EH (cell line): ENCODE results near the gene PPP1R14C.

Experiments
- DNase-seq: peaks from one replicate; pipeline ENCODE4 v3.0.0-alpha.2; 2015; ENCODE audit warnings: low read depth

The PPP1R14C gene

DNA sequence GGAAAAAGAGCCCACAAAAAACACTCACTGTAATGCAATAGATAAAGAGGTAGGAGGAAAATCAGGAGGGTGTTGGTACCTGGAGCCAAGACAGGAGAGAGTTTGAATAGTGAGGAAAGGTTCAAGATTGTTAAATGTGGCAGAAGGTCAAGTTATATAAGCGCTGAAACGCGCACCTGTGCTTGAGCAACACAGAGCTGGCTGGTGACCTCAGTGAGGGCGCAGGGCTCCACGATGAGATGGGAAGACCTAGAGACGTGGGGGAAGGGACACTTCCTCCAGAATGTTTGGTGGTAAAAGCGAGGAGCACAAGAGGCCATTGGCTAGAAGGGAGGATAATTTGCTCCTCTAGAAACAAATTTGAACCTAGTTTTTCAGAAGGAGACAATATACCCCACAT is 4.2 kb upstream of the PPP1R14C start:
- no peak for DNase-seq

DNA sequence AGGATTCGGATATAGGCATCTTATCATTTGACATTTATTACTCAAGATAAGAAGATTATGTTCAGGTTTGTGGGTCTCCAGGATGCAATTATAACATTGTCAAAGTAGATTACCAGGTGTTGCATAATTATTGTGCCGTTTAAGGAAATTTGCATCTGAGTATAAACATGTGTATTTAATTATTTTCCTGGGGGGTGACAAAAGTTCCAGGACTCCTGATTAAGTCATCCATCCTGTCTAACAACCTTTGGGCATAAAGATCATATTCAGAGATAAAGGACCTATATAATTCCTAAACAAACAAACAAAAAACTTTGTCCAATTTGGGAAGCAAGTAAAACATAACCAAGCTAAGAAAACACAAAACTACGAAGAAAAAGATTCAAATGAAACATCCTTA is 3.3 kb upstream of the PPP1R14C start:
- DNase-seq = no peak

DNA sequence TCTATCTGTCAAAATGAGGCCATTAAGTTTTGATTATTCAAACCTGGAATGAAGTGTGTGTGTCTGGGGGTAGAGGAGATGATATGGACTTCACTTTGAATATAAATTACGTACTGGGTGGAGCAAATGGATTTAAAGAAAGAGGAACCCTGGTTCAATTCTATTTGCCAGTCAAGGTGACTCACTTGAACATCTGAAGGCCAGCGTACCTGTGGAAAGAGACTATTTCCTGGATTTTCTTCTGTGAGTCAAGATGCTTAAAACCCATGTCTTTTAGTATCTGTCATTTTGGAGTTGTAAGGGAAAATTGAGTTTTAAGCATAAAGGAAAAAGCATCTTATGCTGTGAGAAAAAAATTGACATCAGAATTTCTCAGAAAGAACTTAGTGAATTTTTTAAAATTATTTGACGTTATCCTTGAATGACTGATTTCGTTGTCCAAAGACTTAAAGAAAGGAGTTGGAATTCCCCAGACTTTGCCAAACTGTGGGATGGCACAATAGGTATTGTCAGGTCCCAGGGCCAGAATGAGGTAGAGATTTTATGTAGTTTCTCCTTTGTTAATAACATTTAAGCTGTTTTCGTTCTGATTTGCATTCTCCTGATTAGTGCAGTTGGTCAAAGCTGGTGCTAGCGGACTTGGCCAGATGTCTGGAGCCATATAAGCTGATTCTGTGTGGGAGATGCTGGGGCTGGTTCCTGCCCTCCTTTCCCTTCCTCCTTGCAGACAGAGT is 2.4 kb upstream of the PPP1R14C start:
- no peak for DNase-seq

DNA sequence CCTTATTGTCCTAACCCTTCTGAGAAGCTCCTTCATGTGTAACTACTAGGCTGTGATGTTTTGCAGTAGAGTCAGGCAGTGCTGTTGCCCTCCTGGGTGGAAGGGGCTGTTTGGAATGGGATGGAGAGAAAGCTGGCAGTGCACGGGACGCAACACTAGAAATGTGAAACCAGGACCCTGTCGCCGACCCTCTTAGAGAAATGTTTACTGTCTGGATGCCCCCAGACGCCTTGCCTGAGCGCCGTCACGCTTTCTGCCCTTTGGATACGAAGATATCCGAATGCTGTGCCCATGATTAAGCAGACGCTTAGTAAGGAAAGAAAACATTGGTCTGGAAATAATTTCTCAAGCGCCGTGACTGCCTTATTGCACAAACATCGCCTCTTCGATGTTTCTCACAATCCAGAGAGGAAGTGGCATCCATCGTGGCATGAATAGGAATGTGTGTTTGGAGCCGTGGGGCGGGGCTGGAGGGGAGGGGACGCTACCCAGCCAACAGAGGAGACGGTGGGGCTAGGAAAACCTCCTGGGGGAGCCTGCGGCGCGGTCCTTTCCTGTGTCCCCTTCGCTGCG is 661 bp upstream of the PPP1R14C start:
- DNase-seq = peak; percentile 65

DNA sequence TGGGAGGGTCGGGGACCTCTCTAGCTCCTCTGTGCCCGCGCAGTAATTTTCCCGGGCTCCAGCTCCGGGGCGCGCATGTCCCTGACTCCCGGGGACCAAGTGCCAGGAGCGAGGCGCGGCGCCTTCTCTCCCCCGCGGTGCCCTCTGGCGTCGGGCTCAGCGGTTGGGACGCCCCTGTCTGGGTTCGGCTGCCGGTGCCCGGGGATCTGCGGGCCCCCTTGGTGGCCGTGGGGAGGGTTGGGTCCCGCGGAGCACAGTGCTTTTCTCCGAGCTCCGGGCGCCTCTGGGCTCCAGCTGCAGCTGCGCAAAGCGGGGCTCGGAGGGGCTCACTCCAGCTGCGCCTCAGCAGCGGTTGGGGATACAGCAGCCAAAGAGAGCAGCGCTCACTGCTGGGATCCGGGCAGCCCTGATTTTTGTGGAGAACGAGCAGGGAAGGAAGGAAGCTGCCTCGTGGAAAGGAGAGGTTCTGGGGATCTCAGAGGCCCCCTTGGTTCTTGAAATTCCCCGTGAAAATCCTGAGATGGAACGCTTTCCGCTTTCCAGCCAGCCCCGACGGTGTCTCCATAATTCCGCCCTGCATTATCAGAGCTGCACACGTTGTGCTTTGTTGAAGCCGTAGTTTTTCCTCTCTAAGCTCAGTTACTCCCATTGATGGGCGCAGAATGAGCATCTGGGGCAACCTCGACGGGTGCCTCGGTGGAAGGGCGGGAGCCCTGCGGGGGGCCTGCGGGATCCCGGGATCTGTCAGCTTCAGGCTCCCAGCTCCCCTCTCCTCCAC is 861 bp downstream of the PPP1R14C start:
- DNase-seq = no peak

DNA sequence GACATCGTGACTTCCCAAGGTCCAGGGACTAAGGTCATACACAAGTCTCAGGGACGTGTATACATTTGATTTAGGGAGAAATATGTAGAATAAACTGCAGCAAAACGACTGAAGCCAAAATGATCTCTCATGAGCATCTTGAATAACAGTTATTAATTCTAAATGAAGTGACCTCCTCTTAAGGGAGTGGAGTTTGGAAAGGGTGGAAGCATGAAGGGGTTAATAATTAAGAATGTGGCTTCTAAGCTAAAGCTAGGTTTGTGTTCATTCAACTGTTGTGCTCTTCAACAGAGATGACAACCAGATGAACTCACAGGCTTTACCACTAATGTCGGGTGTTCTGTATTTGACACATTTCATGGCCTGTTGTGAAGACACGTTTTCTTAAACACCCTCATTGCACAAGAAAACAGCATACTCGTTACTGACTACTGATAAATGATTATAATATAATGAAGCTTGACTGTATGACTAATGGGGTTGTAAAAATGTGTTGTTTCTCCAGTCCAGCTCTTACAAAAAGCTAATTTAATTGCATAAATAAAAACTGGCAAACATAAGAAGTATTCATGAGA is 1.5 kb downstream of the PPP1R14C start:
- DNase-seq = peak; percentile 19

DNA sequence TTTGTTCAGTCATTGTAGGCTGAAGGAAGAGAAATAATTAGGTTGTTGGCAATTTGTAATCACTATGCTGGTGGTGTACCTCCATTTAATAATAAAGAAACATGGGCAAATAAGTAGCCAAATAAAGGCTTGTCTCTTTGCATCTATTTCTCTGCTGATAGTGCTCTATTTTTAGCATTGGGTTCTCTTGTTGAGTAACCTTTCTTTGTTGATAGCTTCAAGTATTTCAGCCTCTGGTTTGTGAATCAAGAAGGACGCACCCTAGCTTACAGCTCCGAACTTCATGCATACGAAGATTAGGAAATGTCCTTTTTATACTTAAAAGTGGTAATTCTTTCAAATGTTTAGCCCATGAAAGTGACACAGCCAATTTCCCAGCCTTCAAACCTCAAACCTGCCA is 2.6 kb downstream of the PPP1R14C start:
- DNase-seq = no peak

DNA sequence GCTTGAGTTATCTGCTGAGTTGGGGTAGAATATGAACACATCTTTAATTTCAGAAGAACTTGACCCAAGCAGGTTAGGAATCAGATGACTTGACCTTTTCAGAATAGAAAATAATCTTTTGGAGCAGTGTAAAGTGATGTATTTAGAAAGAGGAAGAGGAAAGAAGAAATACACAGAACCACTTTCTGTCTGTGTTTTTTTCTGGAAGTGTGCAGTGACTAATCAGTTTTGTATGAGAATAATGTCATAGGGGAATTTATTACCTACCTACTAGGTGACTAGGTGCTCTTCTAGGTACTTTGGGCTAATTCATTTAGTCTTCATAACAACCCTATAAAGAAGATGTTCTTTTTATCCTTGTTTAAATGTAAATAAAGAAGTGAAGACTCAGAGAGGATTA is 3.0 kb downstream of the PPP1R14C start:
- no peak for DNase-seq

DNA sequence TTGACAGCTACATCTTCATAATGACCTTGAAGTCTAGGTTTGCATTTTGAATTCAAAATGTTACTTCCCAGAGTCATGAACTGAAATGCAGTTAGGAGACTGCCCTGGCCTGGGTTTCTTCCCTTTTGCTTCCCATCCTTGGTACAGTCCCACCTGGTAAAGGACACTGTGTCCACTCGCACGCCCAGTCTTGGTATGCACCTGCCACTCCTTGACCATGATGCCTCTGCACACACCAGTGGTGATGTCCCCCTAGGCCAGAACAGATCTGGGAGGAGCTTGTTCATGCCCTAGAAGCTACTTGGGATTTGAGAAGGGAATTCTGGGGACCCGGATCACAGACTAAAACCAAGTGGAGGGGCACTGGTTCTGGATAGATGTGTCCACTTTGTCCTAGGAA is 3.6 kb downstream of the PPP1R14C start:
- no peak for DNase-seq

DNA sequence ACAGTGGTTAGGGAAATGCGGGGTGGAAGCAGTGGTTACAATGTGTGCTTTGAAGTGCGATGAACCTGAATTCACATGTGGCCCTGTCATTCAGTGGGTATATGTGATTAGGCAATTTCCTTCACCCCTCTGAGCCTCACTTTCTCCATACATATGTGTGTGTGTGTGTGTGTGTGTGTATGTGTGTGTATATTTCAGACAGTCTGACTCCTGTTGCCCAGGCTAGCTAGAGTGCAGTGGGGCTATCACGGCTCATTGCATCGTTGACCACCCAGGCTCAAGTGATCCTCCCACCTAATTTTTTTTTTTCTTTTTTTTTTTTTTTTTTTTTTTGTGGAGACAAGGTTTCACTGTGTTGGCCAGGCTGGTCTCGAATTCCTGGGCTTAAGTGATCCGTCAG is 6.3 kb downstream of the PPP1R14C start:
- no peak for DNase-seq

DNA sequence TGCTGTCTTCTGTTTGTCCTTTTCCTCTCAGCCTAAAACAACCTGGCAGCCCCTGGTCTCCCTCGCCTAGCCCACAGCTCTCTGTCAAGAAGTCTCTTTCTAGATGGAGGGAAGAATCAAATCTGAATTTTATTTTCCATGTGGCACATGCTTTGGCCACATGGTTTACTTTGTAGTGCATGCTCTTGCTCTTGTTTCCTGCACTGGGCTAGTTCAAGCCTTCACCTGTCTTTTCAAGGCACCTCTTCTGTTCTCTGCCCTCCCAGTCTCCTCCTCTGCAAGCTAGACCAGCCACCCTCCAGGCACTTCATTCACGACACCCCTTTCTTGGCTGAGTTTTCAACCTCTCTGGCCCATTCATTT is 7.6 kb downstream of the PPP1R14C start:
- no peak for DNase-seq

DNA sequence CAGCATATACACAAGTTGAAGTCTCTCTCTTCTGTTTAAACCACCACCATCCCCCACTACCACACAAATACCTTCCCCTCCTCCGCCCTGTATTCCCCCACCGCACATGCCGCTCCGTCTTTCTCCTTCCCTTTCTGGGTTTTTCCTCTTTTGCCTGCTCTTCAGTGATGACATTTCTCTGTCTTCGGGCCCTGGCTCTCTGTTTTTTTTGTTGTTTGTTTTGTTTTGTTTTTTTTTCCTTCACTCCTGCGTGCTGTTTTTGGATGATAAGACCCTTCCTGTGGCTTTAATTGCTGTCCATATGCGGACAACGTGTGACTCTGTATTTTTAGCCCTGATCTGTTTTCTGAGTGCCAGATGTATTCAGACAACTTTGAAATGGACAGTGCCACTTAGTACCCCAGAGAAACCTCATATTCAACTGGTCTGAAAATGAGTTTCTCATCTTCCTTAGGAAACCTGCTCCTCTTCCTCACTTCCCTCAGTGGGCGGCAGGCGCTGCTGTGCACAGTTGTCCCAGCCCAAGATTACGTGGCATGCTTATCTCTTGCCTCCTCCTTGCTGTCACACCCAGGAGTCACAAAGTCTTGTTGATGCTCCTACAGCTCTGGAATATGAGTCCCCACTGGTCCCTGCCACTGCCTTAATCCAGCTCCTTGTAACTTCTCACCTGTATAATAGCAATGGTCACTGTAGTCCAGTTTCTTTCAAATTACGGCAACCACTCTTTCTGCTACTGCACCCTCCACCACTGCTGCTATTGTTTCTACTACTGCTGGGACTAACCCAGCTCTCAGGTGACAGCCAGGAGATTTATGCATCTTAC is 8.2 kb downstream of the PPP1R14C start:
- DNase-seq = no peak

DNA sequence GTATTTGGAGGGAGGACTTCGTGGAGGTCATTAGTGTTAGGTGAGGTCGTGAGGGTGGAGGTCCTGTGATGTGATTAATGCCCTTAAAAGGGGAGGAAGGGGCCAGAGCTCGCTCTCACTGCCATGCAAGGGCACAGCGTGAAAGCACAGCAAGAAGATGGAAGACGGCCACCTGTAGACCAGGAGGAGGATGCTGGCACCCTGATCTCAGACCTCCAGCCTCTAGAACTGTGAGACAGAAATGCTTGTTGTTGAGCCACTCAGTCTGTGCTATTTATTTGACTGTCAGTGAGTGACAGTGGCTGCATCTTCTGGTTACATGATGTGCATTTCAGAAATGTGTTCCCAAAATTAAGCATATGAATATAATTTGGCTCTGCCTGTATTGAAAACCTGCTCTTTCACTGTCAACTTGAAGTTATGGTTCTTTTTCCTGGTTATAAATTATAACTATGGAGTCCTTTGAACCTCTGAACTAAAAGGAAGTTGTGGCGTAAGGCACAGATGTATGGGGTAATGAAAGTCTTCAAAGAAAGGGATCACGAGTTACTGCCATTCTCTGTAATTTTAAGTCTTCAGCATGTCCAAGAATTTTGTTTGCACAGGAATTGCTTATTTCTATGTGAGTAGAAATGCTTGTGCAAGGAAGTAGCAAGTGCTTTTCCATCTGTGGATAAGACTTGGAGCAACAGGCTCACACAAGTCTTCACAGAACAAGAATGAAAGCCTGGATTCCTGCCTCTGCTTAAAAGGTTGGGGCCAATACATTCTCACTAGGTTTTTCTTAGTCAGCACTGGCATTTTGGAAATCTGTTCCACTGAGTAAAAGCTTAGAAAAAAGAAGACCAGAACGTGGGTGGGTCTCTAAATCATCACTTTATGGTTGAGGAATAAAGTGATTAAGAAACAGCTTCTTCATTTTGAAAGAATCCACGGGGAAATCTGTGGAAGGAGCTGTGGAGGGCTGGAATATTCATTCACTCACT is 10.3 kb downstream of the PPP1R14C start:
- DNase-seq = no peak

DNA sequence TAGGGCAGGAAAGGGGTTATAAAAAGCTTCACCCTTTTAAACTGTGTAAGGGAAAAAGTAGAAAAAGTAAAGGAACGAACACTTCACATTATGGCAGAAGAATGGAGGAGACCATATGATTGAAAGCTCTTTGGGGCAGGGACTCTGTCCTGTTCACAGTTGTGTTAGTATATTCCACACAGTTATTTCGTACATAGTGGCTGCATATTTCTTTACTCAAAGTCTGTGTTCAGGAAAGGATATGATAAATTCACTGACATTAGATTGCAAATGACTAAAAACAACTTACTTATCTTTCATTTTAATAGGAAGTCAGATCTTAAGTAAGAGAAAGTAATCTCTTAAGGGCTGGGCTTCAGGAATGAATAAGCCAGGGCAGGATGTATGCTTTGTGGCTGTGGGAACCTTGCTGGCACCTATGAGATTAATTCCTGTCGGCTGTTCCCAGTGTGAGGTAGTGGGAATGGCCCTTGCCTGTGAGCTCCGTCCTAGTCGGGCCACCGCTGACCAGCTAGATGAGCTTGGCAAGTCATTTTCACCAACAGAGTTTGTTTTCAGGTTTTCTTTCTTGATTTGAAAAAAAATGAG is 11.2 kb downstream of the PPP1R14C start:
- DNase-seq = peak; percentile 5

DNA sequence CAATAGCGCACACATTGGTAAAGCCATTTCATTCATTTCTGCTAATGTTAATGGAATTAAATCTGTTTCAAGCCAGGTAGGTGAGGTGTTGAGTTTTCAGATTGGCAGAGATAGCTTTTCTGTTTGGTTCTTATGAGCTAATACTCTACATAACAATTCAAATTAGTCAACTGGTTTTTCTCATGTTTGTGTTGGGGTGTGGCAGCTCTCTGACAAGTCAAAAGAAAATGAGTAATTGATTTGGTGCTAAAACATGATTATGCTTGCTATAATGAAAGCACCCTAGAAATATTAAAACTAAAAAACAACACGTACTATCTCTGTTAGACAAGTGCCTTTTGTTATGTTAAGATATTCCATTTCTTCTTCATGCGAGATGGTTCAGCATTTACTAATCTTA is 13.6 kb downstream of the PPP1R14C start:
- DNase-seq = no peak

DNA sequence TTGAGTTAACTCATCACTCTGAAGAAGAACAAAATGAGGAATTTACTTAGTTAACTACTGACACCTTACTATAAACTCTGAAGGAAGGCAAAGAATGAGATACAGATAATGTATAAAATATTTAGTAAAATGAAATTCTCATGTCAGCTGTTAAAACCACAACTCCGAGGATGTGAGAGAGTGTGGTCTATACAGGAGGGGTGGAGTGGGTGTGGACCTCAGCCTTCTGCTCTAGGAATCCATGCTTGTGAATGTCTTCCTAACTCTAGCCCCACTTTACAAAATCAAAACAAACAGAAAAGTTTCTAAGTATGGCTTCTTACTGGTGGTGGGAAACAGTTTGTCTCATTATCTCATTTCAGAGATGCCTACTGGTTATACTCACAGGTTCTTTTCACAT is 14.2 kb downstream of the PPP1R14C start:
- no peak for DNase-seq

DNA sequence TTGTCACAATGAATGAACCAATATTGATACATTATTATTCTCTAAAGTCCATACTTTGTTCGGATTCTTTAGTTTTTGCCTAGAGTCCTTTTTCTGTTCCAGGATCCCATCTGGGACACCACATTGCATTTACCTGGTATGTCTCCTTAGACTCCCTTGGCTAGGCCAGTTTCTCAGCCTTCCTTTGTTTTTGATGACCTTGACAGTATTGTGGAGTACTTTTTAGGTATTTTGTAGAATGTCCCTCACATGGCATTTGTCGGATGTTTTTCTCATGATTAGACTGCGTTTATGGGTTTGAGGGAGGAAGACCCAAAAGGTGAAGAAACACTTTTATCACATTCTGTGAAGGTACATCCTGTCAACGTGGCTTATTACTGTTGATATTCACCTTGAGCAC is 16.9 kb downstream of the PPP1R14C start:
- no peak for DNase-seq

DNA sequence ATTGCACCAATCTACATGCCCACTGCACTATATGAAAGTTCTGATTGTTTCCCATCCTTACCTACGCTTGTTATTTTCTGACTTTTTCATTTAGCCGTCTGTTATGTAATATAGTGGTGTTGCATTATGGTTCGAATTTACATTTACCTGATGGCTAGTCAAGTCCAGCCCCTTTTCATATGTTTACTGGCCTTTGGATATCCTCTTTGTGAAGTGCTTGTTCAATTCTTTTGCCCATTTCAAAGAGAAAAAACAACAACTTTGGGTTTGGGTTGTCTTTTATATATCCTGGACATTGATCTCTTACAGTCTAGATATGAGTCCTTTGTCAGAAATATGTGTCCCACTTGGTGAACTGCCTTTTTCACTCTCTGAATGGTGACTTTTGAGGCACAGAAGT is 21.1 kb downstream of the PPP1R14C start:
- no peak for DNase-seq

DNA sequence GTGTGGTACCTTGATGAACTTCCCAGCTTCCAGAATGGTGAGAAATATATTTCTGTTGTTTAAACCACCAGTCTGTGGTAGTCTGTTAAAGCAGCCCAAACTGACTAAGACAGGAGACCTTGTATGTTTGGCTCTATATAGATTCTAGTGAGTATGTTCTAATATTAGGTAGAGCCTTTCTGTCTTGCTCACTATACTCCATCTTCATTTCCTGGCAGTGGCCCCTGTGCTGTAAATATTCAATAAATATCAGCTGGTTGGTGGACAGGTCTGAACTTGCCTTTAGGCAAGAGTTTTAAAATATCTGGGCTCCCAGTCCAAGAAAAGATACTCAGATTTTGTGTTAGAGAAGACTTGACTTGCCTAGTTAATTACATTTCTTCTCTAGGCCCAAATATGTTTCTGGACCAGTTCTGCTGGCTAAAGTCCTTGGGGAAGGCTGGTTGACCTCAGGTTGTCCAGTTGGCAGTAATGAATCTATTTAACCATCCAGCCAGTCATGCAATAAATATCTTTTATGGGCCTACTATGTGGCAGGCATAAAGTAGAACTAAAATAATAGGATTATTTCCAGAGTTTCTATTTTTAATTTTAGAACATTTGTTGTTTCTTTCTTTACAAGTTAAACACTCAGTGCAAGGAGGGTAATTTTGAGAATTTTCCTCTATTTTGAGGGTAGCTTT is 22.3 kb downstream of the PPP1R14C start:
- DNase-seq = no peak

DNA sequence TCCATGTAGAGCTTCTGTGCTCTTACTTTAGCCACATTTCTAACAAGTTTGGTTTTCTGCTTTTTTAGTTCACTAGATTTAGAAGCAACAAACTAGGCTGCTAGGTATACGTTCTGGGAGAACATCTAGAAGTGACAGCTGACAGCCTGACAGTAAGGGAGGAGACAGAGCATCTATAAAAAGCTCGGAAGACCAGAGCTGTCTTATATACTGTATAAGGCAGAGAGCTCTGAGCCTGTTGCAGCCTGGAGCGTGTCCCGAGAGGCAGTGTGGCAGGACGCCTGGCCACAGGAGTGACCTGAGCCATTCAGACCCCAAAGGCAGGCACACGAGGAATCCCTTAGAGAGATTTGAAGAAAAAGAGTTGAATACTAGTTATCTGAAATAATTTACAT is 24.6 kb downstream of the PPP1R14C start:
- DNase-seq = no peak
